Ishikawa (cell line): ENCODE results near the gene KRTAP5-1.

Experiments
- CEBPB ChIP-seq: IDR thresholded peaks from 2 replicates; pipeline ENCODE4 v1.6.1; 2012
- CREB1 ChIP-seq: IDR thresholded peaks from 2 replicates; pipeline ENCODE4 v1.6.1; 2012; ENCODE audit warnings: low read depth
- EGR1 ChIP-seq: IDR thresholded peaks from 2 replicates; pipeline ENCODE4 v1.6.1; 2012
- EP300 ChIP-seq: IDR thresholded peaks from 2 replicates; pipeline ENCODE4 v1.6.1; 2012; ENCODE audit warnings: borderline replicate concordance
- FOXM1 ChIP-seq: IDR thresholded peaks from 2 replicates; pipeline ENCODE4 v1.6.1; 2012; ENCODE audit warnings: low read depth, borderline replicate concordance
- MAX ChIP-seq: IDR thresholded peaks from 2 replicates; pipeline ENCODE4 v1.6.1; 2012
- TCF12 ChIP-seq: IDR thresholded peaks from 2 replicates; pipeline ENCODE4 v1.6.1; 2012; ENCODE audit warnings: low read depth
- TEAD4 ChIP-seq: IDR thresholded peaks from 2 replicates; pipeline ENCODE4 v1.6.1; 2012
- TF ChIP-seq, protein P1 (sequence below): IDR thresholded peaks from 2 replicates; pipeline ENCODE4 v1.6.1; 2012; ENCODE audit warnings: low read depth, mild to moderate bottlenecking

DNA sequence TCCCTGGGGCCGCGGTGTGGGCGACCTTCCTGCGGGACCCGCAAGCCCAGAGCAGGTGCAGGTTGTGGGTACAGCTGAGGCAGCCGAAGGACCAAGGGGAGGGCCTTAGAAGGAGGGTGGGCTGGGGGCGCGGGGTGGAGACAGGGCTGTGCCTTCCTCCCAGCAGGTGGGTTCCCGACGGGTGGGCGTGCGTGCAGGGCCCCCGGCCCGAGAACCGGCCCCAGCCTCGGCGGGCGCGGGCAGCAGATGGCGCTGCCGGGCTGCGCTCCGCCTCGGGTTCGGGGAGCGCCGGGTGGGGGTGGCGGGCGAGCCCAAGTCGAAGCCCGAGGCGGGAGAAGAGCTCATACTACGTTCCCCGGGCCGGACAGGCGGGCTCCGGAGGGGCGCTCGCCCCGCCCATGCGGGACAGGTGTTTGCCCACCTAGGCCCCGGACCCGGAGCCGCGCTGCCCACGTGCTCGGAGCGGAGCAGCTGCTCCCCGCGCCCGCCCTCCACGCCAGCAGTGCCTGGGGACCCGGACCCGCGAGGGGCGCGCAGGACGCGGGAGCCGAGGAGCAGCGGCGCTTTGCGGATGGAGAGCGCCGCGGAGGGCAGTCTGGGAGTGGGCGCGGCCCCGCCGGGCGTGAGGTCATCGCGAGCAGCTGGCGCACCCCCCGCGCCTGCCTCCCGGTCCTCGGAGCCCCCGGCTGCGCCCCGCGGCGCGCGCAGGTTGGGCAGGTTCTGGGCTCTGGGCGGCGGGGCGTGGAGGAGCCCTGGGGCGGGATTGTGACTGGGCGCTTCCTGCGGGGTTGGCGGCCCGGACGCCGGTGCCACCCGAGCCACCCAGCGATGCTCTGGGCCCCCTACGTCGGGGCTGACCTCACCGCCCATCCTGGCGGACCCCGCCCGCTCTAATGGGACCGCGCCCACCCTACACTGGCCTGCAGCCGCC lies 38.3 kb downstream of the KRTAP5-1 start:
- peak; percentile 38 for TF ChIP-seq TEAD4
- TF ChIP-seq EGR1 = no peak; the same call in 1 of the 2 replicates
- TF ChIP-seq CEBPB = no peak
- TF ChIP-seq TCF12 = peak; percentile 86; the same call in 1 of the 2 replicates
- TF ChIP-seq, protein P1, sequence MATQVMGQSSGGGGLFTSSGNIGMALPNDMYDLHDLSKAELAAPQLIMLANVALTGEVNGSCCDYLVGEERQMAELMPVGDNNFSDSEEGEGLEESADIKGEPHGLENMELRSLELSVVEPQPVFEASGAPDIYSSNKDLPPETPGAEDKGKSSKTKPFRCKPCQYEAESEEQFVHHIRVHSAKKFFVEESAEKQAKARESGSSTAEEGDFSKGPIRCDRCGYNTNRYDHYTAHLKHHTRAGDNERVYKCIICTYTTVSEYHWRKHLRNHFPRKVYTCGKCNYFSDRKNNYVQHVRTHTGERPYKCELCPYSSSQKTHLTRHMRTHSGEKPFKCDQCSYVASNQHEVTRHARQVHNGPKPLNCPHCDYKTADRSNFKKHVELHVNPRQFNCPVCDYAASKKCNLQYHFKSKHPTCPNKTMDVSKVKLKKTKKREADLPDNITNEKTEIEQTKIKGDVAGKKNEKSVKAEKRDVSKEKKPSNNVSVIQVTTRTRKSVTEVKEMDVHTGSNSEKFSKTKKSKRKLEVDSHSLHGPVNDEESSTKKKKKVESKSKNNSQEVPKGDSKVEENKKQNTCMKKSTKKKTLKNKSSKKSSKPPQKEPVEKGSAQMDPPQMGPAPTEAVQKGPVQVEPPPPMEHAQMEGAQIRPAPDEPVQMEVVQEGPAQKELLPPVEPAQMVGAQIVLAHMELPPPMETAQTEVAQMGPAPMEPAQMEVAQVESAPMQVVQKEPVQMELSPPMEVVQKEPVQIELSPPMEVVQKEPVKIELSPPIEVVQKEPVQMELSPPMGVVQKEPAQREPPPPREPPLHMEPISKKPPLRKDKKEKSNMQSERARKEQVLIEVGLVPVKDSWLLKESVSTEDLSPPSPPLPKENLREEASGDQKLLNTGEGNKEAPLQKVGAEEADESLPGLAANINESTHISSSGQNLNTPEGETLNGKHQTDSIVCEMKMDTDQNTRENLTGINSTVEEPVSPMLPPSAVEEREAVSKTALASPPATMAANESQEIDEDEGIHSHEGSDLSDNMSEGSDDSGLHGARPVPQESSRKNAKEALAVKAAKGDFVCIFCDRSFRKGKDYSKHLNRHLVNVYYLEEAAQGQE = no peak
- no peak for TF ChIP-seq CREB1
- 0 out of 2 replicates have a peak, but pooled peaks have one; percentile 14 for TF ChIP-seq FOXM1
- TF ChIP-seq MAX = peak; percentile 52
- peak; percentile 32; the same call in 1 of the 2 replicates for TF ChIP-seq EP300
